BJ (cell line): Measurements from ENCODE around the gene RAB27B. TPM values are rescaled to one million over a fixed set of nuclear protein-coding genes. Genes with fewer than 3 reads are reported as not detected.
"Not testable (repeated sequence)": the region's sequence is repeated elsewhere in the genome, so short reads cannot be mapped to it uniquely, and the experiment has no call there.

Experiments
- CTCF ChIA-PET: fragments of 350-600 bp; formaldehyde crosslinking; extraction: SDS; loops from one replicate; lab custom pipeline; 2021; ENCODE audit warnings: antibody characterized with exemption, inconsistent platforms; lab: Yijun Ruan, JAX
- POLR2A ChIA-PET: fragments of 300-600 bp; sonication (Branson Sonifier 250); formaldehyde crosslinking; extraction: SDS; loops from one replicate; lab custom pipeline; 2021; ENCODE audit warnings: antibody characterized with exemption; lab: Charles Lee
- DNase-seq: peaks from one replicate; pipeline ENCODE4 v3.0.0-alpha.2; 2011; ENCODE audit warnings: low read depth
- H3K27me3 ChIP-seq: 2 replicates; pipeline ENCODE4 v1.6.0; 2011; ENCODE audit warnings: low read length; ENCODE audit not compliant: control insufficient read depth, insufficient read depth
- H3K36me3 ChIP-seq: 2 replicates; pipeline ENCODE4 v1.5.1; 2011; ENCODE audit warnings: low read length; ENCODE audit not compliant: control insufficient read depth, insufficient read depth
- H3K4me3 ChIP-seq: 2 replicates; pipeline ENCODE4 v1.5.1; 2011; ENCODE audit warnings: low read depth, mild to moderate bottlenecking, control low read depth, low read length
- polyA plus RNA-seq: library from polyadenylated mRNA; depleted of rRNA; stranded (reverse); fragments of >200 nt; gene quantifications from 2 replicates; pipeline ENCODE4 v1.2.3, GENCODE V29; 2011
- TF ChIP-seq, protein P1 (sequence below): IDR thresholded peaks from 2 replicates; pipeline ENCODE4 v1.5.1; 2011; ENCODE audit warnings: low read depth, mild to moderate bottlenecking, control low read depth, inconsistent platforms, low read length, moderate library complexity; ENCODE audit not compliant: insufficient read depth

The RAB27B gene
- polyA plus RNA-seq, 1 experiment: 0.25 TPM

DNA sequence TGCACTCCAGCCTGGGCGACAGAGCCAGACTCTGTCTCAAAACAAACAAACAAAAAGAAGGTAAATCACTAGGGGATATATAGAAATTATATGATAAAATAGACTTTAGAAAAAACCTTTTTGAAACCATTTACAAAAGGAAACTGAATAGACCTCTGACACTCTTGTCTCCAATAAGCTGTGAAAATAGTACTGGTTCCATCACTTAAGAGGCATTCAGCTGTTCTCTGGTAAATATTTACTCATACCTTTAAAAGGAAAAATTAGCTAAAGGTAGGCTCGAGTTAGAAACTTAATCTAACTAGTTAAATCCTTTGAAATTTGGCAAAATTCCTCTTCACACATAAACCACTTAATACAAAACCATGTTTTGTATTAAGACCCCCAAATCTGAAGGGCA, 21.4 kb downstream of the RAB27B start:
- Histone ChIP-seq H3K4me3 (no peak overlapping the region), H3K27me3 (no peaks in the 10 kb centered on the region), H3K36me3 (no peaks in the 10 kb centered on the region)
- ChIA-PET CTCF (interaction anchor here (1.4 kb wide), 1 partner anchor 58 kb away, joined by 3 read pairs; no protein-coding TSS in a partner anchor), POLR2A (no interaction called here)
- TF ChIP-seq, protein P1, sequence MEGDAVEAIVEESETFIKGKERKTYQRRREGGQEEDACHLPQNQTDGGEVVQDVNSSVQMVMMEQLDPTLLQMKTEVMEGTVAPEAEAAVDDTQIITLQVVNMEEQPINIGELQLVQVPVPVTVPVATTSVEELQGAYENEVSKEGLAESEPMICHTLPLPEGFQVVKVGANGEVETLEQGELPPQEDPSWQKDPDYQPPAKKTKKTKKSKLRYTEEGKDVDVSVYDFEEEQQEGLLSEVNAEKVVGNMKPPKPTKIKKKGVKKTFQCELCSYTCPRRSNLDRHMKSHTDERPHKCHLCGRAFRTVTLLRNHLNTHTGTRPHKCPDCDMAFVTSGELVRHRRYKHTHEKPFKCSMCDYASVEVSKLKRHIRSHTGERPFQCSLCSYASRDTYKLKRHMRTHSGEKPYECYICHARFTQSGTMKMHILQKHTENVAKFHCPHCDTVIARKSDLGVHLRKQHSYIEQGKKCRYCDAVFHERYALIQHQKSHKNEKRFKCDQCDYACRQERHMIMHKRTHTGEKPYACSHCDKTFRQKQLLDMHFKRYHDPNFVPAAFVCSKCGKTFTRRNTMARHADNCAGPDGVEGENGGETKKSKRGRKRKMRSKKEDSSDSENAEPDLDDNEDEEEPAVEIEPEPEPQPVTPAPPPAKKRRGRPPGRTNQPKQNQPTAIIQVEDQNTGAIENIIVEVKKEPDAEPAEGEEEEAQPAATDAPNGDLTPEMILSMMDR: no peak
- DNase-seq: no peak

DNA sequence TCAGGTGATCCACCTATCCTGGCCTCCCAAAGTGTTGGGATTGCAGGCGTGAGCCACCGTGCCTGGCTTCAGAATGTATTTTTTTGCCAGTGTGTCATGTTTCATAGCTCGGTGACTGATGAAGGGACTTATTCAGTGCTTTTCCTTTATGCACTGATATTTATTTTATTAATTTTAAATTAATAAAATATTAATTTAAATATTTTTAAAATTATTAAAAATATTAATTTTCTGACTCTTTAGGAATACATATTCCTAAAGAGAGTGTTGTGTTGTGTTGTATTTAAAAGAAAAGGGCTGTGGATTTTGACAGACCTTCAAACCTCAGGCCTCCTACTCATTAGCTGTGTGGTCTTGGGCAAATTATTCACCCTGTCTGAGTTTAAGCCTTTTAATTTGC, 22.3 kb downstream of the RAB27B start:
- Histone ChIP-seq H3K4me3 (no peak overlapping the region), H3K27me3 (no peaks in the 10 kb centered on the region), H3K36me3 (no peaks in the 10 kb centered on the region)
- ChIA-PET CTCF (no interaction called here), POLR2A (no interaction called here)
- no peak for DNase-seq
- TF ChIP-seq, protein P1: no peak

- Histone ChIP-seq H3K4me3 (no peak overlapping the region), H3K27me3 (no peaks in the 10 kb centered on the region), H3K36me3 (no peaks in the 10 kb centered on the region)
- ChIA-PET CTCF (interaction anchor here (1.3 kb wide), 1 partner anchor 19 kb away, joined by 3 read pairs; no protein-coding TSS in a partner anchor), POLR2A (no interaction called here)
- no peak for DNase-seq
- TF ChIP-seq, protein P1: no peak
These were observed 24.8 kb downstream of the RAB27B start for GRCh38 chr18:54852780-54853675.

- H3K27me3 ChIP-seq, H3K36me3 ChIP-seq, CTCF ChIA-PET, H3K4me3 ChIP-seq, POLR2A ChIA-PET, DNase-seq: not testable (repeated sequence)
These were observed 26.8 kb downstream of the RAB27B start for GRCh38 chr18:54855050-54855449.

DNA sequence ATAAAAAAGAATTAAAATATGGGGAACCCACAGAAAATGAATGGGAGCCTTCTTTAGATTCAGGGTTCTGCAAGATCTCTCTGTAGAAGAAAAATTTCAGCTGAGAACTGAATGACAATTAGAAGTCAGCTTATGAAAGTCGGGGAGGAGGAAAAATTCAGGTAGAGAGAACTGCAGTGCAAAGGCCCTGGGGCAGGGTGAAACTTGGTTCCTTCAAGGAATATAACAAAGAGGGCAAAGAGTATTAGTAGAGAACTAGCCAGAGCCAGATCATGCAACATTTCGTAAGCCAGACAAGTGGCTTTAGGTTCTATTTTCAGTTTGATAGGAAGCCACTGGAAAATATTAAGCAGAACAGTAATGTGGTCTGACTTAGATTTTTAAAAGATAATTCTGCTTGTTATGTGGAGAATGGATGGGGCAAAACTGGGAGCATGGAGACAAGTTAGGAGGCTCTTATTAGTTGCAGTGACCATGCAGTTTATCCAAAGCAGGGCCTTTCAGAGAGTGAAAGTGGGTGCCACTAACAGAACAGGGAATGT, 27.9 kb downstream of the RAB27B start:
- DNase-seq: no peak
- TF ChIP-seq, protein P1: no peak
- no peaks in the 10 kb centered on the region for H3K27me3 ChIP-seq
- ChIA-PET POLR2A (no interaction called here), CTCF (no interaction called here)
- H3K4me3 ChIP-seq: no peak overlapping the region
- no peaks in the 10 kb centered on the region for H3K36me3 ChIP-seq
